ENCODE measurements around the gene SPATA32.
A peak's percentile ranks its signal among the peaks of the same experiment; 100 is the strongest.

The SPATA32 gene

DNA sequence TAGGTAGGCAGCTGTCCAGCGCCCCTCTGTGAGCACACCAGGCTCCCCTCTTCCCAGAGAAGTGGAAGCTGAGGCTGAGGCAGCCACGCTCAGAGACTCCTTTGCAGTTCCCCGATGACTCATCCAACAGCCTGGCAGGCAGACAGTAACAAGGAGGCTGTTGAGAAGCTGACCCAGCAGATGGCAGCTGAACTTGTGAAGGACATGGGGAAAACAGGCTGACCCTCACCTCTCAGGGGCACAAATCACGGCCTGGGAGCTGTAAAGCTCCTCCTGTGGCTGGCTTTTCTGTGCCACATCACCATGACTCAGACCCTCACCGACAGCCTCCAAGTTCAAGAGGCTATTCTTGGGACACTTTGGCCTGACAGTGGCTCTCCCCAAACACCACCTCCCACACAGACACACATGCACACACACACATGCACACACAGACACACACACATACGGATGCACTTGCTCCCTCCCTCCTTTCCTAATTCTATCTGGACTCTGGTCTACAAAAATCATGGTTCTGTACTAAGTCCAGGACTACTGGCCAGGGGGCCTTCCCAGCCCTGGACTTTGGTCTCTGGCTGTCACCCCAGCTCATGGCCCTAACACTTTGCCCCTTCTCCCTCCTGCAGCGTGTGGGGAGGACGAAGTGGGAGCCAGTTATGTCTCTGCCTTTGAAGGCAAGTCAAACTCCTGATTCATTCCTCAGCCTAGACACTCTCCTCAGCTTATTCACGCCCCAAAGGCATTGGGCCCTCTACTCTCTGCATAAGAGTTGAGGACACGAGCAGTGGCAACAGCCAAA is 31.7 kb upstream of the SPATA32 start:
- DNase-seq (ENCODE audit: low read depth): no peak

DNA sequence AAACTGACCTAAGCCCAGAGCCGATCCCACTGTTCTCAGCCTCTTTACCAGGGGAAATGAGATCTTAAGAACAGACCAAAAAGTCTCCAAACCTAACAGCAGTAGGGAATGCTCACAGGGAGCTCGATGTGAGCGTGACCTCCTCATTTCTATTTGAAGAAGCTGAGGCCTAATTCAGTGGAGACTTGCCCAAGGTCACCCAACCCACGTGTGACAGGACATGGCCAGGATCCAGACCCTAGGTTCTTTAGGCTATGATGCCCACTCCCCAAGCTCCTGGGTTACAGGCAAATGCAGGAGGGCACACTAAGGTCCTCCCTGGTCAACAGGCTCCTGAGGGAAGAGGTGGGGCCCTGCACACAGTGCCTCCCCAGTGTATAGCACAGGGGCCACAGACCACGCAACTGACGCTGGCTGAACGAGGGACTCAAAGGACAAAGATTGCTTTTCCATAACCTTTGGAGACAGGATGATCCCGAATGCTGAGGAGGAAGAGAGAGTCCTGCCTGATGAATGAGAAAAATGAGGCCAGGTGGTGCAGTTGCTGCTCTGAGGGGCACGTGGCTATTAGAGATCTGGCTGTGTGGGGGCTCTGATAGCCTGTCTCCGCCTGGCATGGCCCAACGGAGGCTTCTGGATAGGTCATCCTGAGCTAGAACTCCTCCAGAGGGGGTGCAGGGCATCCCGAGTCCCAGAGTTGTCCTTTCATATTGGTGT is 31.0 kb upstream of the SPATA32 start:
- no peak for DNase-seq (ENCODE audit: low read depth)

DNA sequence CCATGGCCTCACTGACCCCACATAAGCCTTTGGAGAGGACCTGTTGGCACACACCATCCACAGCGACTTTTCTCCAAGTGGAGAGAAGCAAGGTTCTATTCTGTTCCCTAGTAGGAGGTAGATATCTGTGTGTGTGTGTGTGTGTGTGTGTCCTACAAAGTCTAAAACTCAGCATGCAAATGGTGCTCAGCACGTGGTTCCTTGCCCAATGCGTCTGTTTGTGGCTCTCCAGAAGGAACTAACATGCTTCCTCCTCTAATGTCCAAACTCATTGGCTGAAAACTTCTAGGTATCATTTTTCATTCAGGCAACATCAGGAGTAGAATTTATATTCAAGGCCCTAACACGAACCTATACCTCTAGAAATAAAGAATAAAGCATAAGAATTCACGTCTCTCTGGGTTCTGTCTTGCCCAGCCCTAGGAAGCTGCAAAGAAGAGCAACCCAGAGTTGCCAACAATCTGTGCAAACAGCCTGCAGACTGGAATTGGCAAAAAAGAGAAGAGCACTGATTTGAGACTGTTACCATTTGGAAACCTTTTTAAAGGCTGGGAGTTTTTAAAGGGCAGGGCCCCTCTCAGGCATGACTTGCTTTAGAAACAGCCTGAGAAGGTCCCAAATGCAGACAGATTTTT is 29.4 kb upstream of the SPATA32 start:
- no peak for DNase-seq (ENCODE audit: low read depth)

DNA sequence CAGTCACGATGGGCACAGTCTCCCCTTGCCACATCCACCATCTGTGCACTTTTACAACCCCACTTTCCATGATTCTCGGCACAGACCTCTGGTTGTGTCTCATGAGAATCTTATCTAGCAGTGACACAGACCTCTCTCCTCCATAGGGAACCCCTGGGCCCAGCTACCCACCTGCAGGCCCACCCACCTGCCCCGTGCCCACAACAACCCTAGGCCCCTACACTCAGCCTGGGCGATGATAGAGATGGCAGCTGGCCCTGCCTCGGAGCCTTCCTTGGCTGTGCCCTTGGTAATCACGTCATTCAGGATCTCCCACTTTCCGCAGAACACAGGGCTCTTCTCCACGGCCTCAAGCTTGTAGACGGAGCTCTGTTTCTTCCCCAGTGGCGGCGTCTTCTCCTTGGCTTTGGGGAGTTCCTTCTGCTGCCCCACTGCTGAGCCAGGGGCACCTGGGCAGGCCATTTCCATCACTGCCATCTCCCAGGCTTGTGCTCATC is 28.4 kb upstream of the SPATA32 start:
- DNase-seq (ENCODE audit: low read depth): no peak

- DNase-seq (ENCODE audit: low read depth): no peak
Measured at GRCh38 chr17:45289301-45290268, 27.7 kb upstream of the SPATA32 start.

GRCh38 chr17:45288825-45289224 is 26.9 kb upstream of the SPATA32 start:
- DNase-seq (ENCODE audit: low read depth): no peak

GRCh38 chr17:45287526-45288500 is 25.9 kb upstream of the SPATA32 start:
- no peak for DNase-seq (ENCODE audit: low read depth)

GRCh38 chr17:45286286-45286685 is 24.4 kb upstream of the SPATA32 start:
- DNase-seq (ENCODE audit: low read depth): no peak

- peak; percentile 15 for DNase-seq (ENCODE audit: low read depth)
Measured at GRCh38 chr17:45284176-45285140, 22.6 kb upstream of the SPATA32 start.

DNA sequence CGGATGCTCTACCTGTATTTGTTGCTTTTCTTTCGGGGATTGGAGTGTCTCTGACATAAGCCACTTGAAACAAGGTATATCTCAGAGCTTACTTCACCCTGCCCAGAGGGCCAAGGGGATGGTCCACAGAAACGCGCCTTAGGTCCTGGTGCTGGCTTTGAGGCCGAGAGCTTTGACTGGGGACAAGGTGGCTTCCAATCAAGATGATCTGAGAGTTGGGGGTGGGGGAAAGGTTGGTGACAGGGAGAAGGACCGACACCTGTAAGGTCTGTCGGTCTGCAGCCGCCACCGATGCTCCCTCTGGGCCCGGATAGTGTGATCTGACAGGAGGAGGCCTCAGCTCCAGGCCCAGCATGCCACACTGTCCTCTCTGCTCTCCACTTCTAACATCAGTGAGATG is 21.8 kb upstream of the SPATA32 start:
- no peak for DNase-seq (ENCODE audit: low read depth)

GRCh38 chr17:45282683-45283644 is 21.1 kb upstream of the SPATA32 start:
- DNase-seq (ENCODE audit: low read depth): no peak

GRCh38 chr17:45279898-45280297 is 18.0 kb upstream of the SPATA32 start:
- no peak for DNase-seq (ENCODE audit: low read depth)

DNA sequence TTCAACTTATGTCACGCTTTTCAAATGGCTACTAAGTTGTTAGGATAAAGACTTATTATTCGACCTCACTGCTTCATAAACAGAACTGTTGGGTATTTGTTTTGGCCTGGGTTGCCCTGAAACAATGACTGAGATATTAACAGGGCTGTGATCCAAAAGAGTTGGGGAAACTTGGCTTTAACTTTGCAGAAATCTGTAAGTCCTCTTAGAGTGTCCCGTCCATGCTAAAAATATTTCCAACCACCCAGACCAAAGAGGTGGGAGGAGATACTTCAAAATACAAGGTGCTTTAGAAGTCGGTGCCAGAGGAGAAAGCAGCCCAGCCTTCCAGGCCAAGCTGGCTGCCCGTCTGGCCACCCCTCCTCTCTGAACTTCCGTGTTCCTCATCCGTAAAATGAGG is 16.1 kb upstream of the SPATA32 start:
- no peak for DNase-seq (ENCODE audit: low read depth)

- peak; percentile 86 for DNase-seq (ENCODE audit: low read depth)
Measured at GRCh38 chr17:45277216-45277849, 15.4 kb upstream of the SPATA32 start.

DNA sequence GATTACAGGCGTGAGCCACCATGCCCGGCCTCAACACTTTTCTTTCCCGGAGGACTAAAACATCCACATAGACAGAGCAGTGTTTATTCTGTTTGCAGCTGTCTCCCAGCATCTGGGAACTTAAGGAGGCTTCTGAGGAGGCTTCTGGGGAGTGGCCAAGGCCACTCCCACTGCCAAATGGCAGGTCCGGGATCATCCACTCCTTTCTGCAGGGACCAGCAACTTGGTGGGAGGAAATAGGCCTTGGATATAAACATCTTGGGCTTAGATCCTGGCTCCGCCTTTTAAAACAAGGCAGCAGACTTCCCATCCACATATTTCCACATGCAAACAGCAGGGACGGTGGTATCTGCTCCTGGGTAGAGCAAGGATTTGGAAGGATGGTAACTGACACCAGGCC is 14.1 kb upstream of the SPATA32 start:
- no peak for DNase-seq (ENCODE audit: low read depth)

DNA sequence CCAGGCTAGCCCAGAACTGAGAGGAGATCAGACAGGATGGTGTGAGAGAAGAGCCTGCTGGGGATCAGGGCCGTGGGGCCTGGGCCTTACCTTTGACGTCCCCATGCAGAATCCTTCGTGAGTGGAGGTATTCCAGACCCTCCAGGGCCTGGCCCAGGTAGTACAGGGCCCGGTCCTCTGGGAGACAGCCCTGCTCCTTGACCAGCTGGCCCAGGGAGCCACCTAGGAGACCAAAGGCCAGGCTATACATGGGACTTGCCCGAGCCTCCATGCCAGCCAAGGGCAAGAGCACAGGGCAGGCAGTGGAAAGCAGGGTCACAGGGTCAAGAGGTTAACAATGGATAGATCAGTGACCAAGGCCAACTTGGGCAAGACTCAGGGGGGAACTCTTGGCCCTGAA is 12.1 kb upstream of the SPATA32 start:
- no peak for DNase-seq (ENCODE audit: low read depth)

GRCh38 chr17:45273551-45273957 is 11.7 kb upstream of the SPATA32 start:
- no peak for DNase-seq (ENCODE audit: low read depth)

DNA sequence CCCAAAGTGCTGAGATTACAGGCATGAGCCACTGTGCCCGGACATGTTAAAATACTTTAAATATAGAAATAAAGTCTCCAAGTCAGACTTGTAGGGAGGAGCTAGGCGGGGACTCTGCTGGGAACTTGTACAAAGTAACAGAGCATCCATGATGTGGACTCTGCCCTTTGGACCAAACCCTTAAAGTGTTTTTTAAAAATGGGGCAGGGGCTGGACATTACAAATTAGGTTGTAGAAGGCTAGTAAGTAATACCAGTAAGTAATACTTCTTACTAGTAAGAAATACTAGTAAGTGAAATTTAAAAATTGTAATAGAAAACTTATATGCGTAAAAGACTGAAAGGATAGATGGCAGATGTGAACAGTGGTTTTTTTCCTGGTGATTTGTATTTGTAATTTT is 9.7 kb upstream of the SPATA32 start:
- no peak for DNase-seq (ENCODE audit: low read depth)
